ENCODE data around the gene SYNCRIP.

- TF ChIP-seq CTCF (IDR thresholded peaks at IDR 0.05) (no peak), POLR2A (IDR thresholded peaks at IDR 0.05) (no peak)
Observed at GRCh38 chr6:85637579-85637978, 5.1 kb downstream of the SYNCRIP start.
